Measurements from ENCODE around the gene CYTH4.
"Not testable (repeated sequence)": the region's sequence is repeated elsewhere in the genome, so short reads cannot be mapped to it uniquely, and the experiment has no call there.

- not testable (repeated sequence) for TF ChIP-seq POLR2A (IDR thresholded peaks at IDR 0.05)
- TF ChIP-seq, protein P1, sequence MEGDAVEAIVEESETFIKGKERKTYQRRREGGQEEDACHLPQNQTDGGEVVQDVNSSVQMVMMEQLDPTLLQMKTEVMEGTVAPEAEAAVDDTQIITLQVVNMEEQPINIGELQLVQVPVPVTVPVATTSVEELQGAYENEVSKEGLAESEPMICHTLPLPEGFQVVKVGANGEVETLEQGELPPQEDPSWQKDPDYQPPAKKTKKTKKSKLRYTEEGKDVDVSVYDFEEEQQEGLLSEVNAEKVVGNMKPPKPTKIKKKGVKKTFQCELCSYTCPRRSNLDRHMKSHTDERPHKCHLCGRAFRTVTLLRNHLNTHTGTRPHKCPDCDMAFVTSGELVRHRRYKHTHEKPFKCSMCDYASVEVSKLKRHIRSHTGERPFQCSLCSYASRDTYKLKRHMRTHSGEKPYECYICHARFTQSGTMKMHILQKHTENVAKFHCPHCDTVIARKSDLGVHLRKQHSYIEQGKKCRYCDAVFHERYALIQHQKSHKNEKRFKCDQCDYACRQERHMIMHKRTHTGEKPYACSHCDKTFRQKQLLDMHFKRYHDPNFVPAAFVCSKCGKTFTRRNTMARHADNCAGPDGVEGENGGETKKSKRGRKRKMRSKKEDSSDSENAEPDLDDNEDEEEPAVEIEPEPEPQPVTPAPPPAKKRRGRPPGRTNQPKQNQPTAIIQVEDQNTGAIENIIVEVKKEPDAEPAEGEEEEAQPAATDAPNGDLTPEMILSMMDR (IDR thresholded peaks at IDR 0.05): not testable (repeated sequence)
Measured at GRCh38 chr22:37251836-37252235, 30.5 kb upstream of the CYTH4 start.
